GM12878 (cell line): ENCODE data around the gene SYMPK. TPM values are rescaled to one million over a fixed set of nuclear protein-coding genes. Genes with fewer than 3 reads are reported as not detected.
A peak's percentile ranks its signal among the peaks of the same experiment; 100 is the strongest.

Experiments used
- BACH1 ChIP-seq: fragments of 450-650 bp; IDR thresholded peaks from 2 replicates; pipeline ENCODE4 v1.6.1; 2017; ENCODE audit warnings: mild to moderate bottlenecking, borderline replicate concordance
- GATAD2B ChIP-seq: fragments of 450-650 bp; conservative IDR thresholded peaks from 2 replicates; pipeline ENCODE4 v1.6.1; 2017; ENCODE audit warnings: low read depth, mild to moderate bottlenecking, moderate library complexity
- HDAC6 ChIP-seq: fragments of 200-600 bp; sonication (generic); IDR thresholded peaks from one replicate; pipeline ENCODE4 v1.8.0; 2017; ENCODE audit warnings: antibody characterized with exemption; ENCODE audit not compliant: unreplicated experiment
- LARP7 ChIP-seq: fragments of 450-650 bp; IDR thresholded peaks from 2 replicates; pipeline ENCODE4 v1.6.1; 2017; ENCODE audit warnings: mild to moderate bottlenecking
- MEF2A ChIP-seq: IDR thresholded peaks from 2 replicates; pipeline ENCODE4 v1.6.1; 2011; ENCODE audit warnings: low read depth, mild to moderate bottlenecking, low read length, moderate library complexity; ENCODE audit not compliant: insufficient read depth
- NR2F1 ChIP-seq: fragments of 450-650 bp; conservative IDR thresholded peaks from 2 replicates; pipeline ENCODE4 v1.6.1; 2017; ENCODE audit warnings: mild to moderate bottlenecking
- SMARCA5 ChIP-seq: fragments of 450-650 bp; IDR thresholded peaks from 2 replicates; pipeline ENCODE4 v1.6.1; 2017; ENCODE audit warnings: mild to moderate bottlenecking
- TCF12 ChIP-seq: IDR thresholded peaks from 2 replicates; pipeline ENCODE4 v1.6.1; 2011; ENCODE audit warnings: low read depth, mild to moderate bottlenecking, low read length
- polyA plus RNA-seq, 11 experiments: library from polyadenylated mRNA; depleted of rRNA in 4 of 11; unstranded in 6 of 11; stranded (reverse) in 5 of 11; fragments of >200 nt; fragmentation: Nextera tagmentation in 4 of 11; fragmentation: Illumina TruSeq in 1 of 11; extraction: Ambion mirVana in 4 of 11; extraction: Trizol in 1 of 11; gene quantifications; 1 replicate in 1 of 11; 2 replicates in 10 of 11; pipeline versions ENCODE4 v1.2.1 to v1.2.3, GENCODE V29; 2011 to 2016; ENCODE audit warnings: inconsistent platforms in 2 of 11, missing spikeins in 2 of 11, low read depth in 1 of 11
- total RNA-seq, 4 experiments: library from RNA; depleted of rRNA in 3 of 4; stranded (reverse); fragments of >200 nt in 3 of 4; fragmentation: Illumina TruSeq in 1 of 4; extraction: Trizol in 1 of 4; gene quantifications; 2 replicates each; pipeline versions ENCODE4 v1.2.1 to v1.2.3, GENCODE V29; 2013 to 2021
- TF ChIP-seq, protein P1 (sequence below): fragments of 450-650 bp; conservative IDR thresholded peaks from 2 replicates; pipeline ENCODE4 v1.6.1; 2017; ENCODE audit warnings: mild to moderate bottlenecking, moderate library complexity
- TF ChIP-seq, protein P2 (sequence below): IDR thresholded peaks from 2 replicates; pipeline ENCODE4 v1.6.1; 2012; ENCODE audit warnings: low read depth, low read length, improper control_type of control experiment
- TF ChIP-seq, protein P3 (sequence below): fragments of 150-350 bp; IDR thresholded peaks from 2 replicates; pipeline ENCODE4 v1.6.1; 2014; ENCODE audit warnings: mild to moderate bottlenecking, low read depth, low read length
- TF ChIP-seq, protein P4 (sequence below): fragments of 450-650 bp; formaldehyde crosslinking; IDR thresholded peaks from 2 replicates; pipeline ENCODE4 v1.5.0; 2022; ENCODE audit warnings: mild to moderate bottlenecking, missing genetic modification characterization
- TF ChIP-seq, protein P5 (sequence below): fragments of 450-650 bp; IDR thresholded peaks from 2 replicates; pipeline ENCODE4 v1.6.1; 2016; ENCODE audit warnings: mild to moderate bottlenecking

Gene SYMPK
- total and polyA plus RNA-seq, 10 of the 15 experiments (the other 5 are each of a cell fraction or from before 2014, with no cell fraction given) = 0.49 to 109 (median 42.5) TPM

DNA sequence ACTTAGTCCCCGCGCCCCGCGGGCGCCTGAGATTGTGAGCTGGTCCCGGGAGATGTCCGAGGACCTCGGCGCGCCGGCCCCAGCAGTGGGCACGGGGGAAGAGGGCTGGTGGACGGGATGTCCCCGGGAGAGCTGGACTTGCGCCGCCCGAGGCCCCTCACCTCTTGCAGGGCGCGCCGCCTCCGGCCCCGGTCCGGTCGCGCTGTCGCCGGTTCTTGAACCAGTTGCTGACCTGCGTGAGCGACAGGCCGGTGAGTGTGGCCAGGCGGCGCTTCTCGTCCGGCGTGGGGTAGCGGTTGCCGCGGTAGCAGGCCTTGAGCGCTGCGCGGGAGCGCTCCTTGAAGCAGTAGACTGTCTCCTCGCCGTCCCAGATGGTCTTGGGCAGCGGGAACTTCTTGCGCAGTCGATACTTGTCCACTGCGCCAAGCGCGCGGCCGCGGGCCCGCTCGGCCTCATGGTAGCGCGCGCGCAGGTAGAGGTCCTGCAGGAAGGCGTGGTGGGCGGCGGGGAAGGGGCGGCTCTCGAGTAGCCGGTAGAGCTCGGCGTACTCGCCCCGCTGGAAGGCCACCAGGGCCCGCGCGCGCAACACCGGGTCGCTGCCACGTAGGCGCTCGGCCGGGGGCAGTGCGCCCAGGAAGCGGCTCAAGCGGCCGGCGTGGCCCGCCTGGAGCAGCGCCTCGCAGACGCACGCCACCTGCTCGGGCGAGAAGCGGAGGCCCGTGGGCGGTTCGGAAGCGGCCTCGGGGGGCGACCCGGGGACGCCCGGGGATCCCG, 94.9 kb downstream of the SYMPK start (continued):
- TF ChIP-seq, protein P1, sequence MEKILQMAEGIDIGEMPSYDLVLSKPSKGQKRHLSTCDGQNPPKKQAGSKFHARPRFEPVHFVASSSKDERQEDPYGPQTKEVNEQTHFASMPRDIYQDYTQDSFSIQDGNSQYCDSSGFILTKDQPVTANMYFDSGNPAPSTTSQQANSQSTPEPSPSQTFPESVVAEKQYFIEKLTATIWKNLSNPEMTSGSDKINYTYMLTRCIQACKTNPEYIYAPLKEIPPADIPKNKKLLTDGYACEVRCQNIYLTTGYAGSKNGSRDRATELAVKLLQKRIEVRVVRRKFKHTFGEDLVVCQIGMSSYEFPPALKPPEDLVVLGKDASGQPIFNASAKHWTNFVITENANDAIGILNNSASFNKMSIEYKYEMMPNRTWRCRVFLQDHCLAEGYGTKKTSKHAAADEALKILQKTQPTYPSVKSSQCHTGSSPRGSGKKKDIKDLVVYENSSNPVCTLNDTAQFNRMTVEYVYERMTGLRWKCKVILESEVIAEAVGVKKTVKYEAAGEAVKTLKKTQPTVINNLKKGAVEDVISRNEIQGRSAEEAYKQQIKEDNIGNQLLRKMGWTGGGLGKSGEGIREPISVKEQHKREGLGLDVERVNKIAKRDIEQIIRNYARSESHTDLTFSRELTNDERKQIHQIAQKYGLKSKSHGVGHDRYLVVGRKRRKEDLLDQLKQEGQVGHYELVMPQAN = peak; percentile 63; the same call in 1 of the 2 replicates
- peak; percentile 68; the same call in 1 of the 2 replicates for TF ChIP-seq BACH1
- TF ChIP-seq, protein P2, sequence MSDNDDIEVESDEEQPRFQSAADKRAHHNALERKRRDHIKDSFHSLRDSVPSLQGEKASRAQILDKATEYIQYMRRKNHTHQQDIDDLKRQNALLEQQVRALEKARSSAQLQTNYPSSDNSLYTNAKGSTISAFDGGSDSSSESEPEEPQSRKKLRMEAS = no peak; the same call in 1 of the 2 replicates
- TF ChIP-seq, protein P3, sequence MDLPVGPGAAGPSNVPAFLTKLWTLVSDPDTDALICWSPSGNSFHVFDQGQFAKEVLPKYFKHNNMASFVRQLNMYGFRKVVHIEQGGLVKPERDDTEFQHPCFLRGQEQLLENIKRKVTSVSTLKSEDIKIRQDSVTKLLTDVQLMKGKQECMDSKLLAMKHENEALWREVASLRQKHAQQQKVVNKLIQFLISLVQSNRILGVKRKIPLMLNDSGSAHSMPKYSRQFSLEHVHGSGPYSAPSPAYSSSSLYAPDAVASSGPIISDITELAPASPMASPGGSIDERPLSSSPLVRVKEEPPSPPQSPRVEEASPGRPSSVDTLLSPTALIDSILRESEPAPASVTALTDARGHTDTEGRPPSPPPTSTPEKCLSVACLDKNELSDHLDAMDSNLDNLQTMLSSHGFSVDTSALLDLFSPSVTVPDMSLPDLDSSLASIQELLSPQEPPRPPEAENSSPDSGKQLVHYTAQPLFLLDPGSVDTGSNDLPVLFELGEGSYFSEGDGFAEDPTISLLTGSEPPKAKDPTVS = no peak
- TF ChIP-seq SMARCA5 = 0 out of 2 replicates have a peak, but pooled peaks have one; percentile 54
- TF ChIP-seq LARP7 = peak; percentile 76
- peak; percentile 37; the same call in 1 of the 2 replicates for TF ChIP-seq TCF12
- peak; percentile 69; the same call in 1 of the 2 replicates for TF ChIP-seq GATAD2B
- peak; percentile 91 for TF ChIP-seq HDAC6
- TF ChIP-seq, protein P4, sequence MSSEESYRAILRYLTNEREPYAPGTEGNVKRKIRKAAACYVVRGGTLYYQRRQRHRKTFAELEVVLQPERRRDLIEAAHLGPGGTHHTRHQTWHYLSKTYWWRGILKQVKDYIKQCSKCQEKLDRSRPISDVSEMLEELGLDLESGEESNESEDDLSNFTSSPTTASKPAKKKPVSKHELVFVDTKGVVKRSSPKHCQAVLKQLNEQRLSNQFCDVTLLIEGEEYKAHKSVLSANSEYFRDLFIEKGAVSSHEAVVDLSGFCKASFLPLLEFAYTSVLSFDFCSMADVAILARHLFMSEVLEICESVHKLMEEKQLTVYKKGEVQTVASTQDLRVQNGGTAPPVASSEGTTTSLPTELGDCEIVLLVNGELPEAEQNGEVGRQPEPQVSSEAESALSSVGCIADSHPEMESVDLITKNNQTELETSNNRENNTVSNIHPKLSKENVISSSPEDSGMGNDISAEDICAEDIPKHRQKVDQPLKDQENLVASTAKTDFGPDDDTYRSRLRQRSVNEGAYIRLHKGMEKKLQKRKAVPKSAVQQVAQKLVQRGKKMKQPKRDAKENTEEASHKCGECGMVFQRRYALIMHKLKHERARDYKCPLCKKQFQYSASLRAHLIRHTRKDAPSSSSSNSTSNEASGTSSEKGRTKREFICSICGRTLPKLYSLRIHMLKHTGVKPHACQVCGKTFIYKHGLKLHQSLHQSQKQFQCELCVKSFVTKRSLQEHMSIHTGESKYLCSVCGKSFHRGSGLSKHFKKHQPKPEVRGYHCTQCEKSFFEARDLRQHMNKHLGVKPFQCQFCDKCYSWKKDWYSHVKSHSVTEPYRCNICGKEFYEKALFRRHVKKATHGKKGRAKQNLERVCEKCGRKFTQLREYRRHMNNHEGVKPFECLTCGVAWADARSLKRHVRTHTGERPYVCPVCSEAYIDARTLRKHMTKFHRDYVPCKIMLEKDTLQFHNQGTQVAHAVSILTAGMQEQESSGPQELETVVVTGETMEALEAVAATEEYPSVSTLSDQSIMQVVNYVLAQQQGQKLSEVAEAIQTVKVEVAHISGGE (CRISPR knock-in tag) = no peak
- TF ChIP-seq, protein P5, sequence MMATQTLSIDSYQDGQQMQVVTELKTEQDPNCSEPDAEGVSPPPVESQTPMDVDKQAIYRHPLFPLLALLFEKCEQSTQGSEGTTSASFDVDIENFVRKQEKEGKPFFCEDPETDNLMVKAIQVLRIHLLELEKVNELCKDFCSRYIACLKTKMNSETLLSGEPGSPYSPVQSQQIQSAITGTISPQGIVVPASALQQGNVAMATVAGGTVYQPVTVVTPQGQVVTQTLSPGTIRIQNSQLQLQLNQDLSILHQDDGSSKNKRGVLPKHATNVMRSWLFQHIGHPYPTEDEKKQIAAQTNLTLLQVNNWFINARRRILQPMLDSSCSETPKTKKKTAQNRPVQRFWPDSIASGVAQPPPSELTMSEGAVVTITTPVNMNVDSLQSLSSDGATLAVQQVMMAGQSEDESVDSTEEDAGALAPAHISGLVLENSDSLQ = peak; percentile 59; the same call in 1 of the 2 replicates
- TF ChIP-seq MEF2A = no peak
- TF ChIP-seq NR2F1 = peak; percentile 40
